Epithelial cell of umbilical artery (primary cell): ENCODE measurements around the gene AGTPBP1. TPM values are rescaled to one million over a fixed set of nuclear protein-coding genes. Genes with fewer than 3 reads are reported as not detected.

Experiments
- total RNA-seq: library from RNA; depleted of rRNA; stranded (reverse); fragments of >200 nt; gene quantifications from 2 replicates; pipeline ENCODE4 v1.2.3, GENCODE V29; 2014

AGTPBP1 gene, protein sequence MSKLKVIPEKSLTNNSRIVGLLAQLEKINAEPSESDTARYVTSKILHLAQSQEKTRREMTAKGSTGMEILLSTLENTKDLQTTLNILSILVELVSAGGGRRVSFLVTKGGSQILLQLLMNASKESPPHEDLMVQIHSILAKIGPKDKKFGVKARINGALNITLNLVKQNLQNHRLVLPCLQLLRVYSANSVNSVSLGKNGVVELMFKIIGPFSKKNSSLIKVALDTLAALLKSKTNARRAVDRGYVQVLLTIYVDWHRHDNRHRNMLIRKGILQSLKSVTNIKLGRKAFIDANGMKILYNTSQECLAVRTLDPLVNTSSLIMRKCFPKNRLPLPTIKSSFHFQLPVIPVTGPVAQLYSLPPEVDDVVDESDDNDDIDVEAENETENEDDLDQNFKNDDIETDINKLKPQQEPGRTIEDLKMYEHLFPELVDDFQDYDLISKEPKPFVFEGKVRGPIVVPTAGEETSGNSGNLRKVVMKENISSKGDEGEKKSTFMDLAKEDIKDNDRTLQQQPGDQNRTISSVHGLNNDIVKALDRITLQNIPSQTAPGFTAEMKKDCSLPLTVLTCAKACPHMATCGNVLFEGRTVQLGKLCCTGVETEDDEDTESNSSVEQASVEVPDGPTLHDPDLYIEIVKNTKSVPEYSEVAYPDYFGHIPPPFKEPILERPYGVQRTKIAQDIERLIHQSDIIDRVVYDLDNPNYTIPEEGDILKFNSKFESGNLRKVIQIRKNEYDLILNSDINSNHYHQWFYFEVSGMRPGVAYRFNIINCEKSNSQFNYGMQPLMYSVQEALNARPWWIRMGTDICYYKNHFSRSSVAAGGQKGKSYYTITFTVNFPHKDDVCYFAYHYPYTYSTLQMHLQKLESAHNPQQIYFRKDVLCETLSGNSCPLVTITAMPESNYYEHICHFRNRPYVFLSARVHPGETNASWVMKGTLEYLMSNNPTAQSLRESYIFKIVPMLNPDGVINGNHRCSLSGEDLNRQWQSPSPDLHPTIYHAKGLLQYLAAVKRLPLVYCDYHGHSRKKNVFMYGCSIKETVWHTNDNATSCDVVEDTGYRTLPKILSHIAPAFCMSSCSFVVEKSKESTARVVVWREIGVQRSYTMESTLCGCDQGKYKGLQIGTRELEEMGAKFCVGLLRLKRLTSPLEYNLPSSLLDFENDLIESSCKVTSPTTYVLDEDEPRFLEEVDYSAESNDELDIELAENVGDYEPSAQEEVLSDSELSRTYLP
- total RNA-seq = 22.8 and 27.9 TPM in 2 replicates

DNA sequence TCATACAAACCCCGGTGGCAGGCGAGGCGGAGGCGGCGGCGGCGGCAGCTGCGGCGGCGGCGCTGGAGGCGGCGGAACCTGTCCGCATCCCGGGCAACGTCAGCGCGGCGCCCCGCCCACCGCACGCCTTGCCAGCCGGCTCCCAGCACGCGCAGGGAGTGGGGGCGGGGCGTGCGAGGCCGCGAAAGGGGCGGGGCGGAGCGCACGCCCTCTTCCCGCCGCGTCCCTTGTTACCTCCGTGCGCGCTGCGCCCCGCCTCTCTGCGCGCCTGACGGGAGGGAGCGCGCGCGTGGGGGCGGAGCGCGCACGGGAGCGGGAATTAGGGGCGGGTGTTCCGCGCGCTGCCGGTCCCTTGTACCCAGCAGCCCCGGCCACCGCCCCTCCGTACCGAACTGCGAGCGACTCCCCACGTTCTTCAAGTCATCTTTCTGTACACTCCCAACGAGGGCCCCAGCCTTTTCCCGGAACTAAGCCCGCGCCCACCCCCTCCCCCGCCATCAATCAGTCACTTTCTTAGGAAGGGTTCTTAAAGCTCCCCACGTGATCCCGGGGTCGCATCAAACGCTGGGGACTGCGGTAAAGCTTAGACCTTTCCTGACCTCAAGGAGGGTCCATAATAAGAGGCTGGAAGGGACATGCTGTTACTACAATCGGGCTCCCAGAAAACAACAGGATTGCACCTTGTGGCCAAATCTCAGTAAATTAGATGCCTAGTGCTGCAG is at the start of gene AGTPBP1:
Gene AGTPBP1 (minus strand): TSS at position 80 of the 722 bp plus-strand sequence. CDS start 29,421 bp downstream, outside the sequence.

Other genes with a start within 250 kb of the AGTPBP1 start
- 24.2 and 24.4 TPM in 2 replicates for gene NAA35, start 199.2 kb upstream of the AGTPBP1 start, total RNA-seq